IMR-90 (cell line): ENCODE data around the gene MTMR6. TPM values are rescaled to one million over a fixed set of nuclear protein-coding genes. Genes with fewer than 3 reads are reported as not detected.

Source experiments
- ATAC-seq: fragments of 200-7000 bp; cut with Tn5 transposase; 2 replicates; pipeline ENCODE4 v1.9.1; 2020; ENCODE audit warnings: low read depth, mild to moderate bottlenecking, moderate library complexity
- BruUV-seq: library from RNA; stranded (reverse); fragments of 400-500 nt; replicated peaks from 2 replicates; lab custom pipeline; 2021; lab: Mats Ljungman, UMichigan
- CTCF ChIA-PET: fragments of 300-600 bp; formaldehyde crosslinking; extraction: SDS; loops from one replicate; lab custom pipeline; 2021; ENCODE audit warnings: antibody characterized with exemption; lab: Yijun Ruan, JAX
- POLR2A ChIA-PET: fragments of 300-600 bp; sonication (Branson Sonifier 250); formaldehyde crosslinking; loops from one replicate; lab custom pipeline; 2022; ENCODE audit warnings: antibody characterized with exemption; ENCODE audit not compliant: unreplicated experiment; lab: Charles Lee
- DNase-seq: peaks from one replicate; pipeline ENCODE4 v3.0.0; 2013
- H2AFZ ChIP-seq: replicated peaks from 2 replicates; pipeline ENCODE3; 2013; ENCODE audit warnings: low read length, mild to moderate bottlenecking; ENCODE audit not compliant: poor library complexity
- H2AK5ac ChIP-seq: 2 replicates; pipeline ENCODE4 v1.6.1; 2013; ENCODE audit warnings: low read depth, low read length, inconsistent platforms
- H2AK9ac ChIP-seq: replicated peaks from 2 replicates; pipeline ENCODE3; 2013; ENCODE audit warnings: mild to moderate bottlenecking, low read depth, low read length, moderate library complexity; ENCODE audit not compliant: poor library complexity
- H2BK120ac ChIP-seq: 2 replicates; pipeline ENCODE4 v1.6.1; 2013; ENCODE audit warnings: low read depth, low read length, inconsistent platforms
- H2BK15ac ChIP-seq: 3 replicates; pipeline ENCODE4 v1.6.1; 2013; ENCODE audit warnings: low read depth, low read length, inconsistent platforms
- H2BK20ac ChIP-seq: 2 replicates; pipeline ENCODE4 v1.6.1; 2013; ENCODE audit warnings: low read depth, mild to moderate bottlenecking, inconsistent platforms, low read length, moderate library complexity
- H2BK5ac ChIP-seq: 2 replicates; pipeline ENCODE4 v1.6.1; 2013; ENCODE audit warnings: mild to moderate bottlenecking, low read depth, low read length, inconsistent platforms; ENCODE audit not compliant: poor library complexity, severe bottlenecking
- H3K14ac ChIP-seq: replicated peaks from 2 replicates; pipeline ENCODE4 v1.6.1; 2013; ENCODE audit warnings: low read depth, low read length, inconsistent platforms
- H3K18ac ChIP-seq: 2 replicates; pipeline ENCODE4 v1.6.1; 2013; ENCODE audit warnings: low read depth, low read length, control low read depth
- H3K23ac ChIP-seq: 2 replicates; pipeline ENCODE4 v1.6.1; 2013; ENCODE audit warnings: low read depth, low read length, inconsistent platforms
- H3K27ac ChIP-seq: 2 replicates; pipeline ENCODE4 v1.5.1; 2013; ENCODE audit warnings: mild to moderate bottlenecking, control low read depth, low read length; ENCODE audit not compliant: insufficient read depth
- H3K27me3 ChIP-seq: 2 replicates; pipeline ENCODE4 v1.6.1; 2013; ENCODE audit warnings: low read length; ENCODE audit not compliant: control insufficient read depth, insufficient read depth
- H3K36me3 ChIP-seq: 2 replicates; pipeline ENCODE4 v1.6.1; 2013; ENCODE audit warnings: low read length, mixed read lengths; ENCODE audit not compliant: control insufficient read depth, insufficient read depth
- H3K4ac ChIP-seq: 2 replicates; pipeline ENCODE4 v1.6.1; 2013; ENCODE audit warnings: low read depth, low read length, inconsistent platforms
- H3K4me1 ChIP-seq: 2 replicates; pipeline ENCODE4 v1.6.1; 2013; ENCODE audit warnings: low read length, mixed read lengths; ENCODE audit not compliant: control insufficient read depth, insufficient read depth
- H3K4me2 ChIP-seq: 2 replicates; pipeline ENCODE4 v1.6.1; 2013; ENCODE audit warnings: low read depth, mild to moderate bottlenecking, control low read depth, low read length, moderate library complexity
- H3K4me3 ChIP-seq: 2 replicates; pipeline ENCODE4 v1.5.1; 2013; ENCODE audit warnings: low read depth, mild to moderate bottlenecking, control low read depth, low read length, moderate library complexity; ENCODE audit not compliant: insufficient read depth
- H3K56ac ChIP-seq: 2 replicates; pipeline ENCODE4 v1.6.1; 2013; ENCODE audit warnings: low read length, inconsistent platforms; ENCODE audit not compliant: insufficient read depth; ENCODE audit errors: extremely low read depth
- H3K79me1 ChIP-seq, 2 experiments: 2 replicates each; pipeline ENCODE4 v1.6.1; 2013; ENCODE audit warnings: low read length in 2 of 2, inconsistent platforms in 1 of 2, low read depth in 1 of 2
- H3K9ac ChIP-seq: 2 replicates; pipeline ENCODE4 v1.6.1; 2013; ENCODE audit warnings: low read depth, low read length, control low read depth
- H3K9me1 ChIP-seq: 2 replicates; pipeline ENCODE4 v1.6.1; 2013; ENCODE audit warnings: low read length, inconsistent platforms; ENCODE audit not compliant: insufficient read depth
- H3K9me3 ChIP-seq: 2 replicates; pipeline ENCODE4 v1.6.1; 2013; ENCODE audit warnings: low read length; ENCODE audit not compliant: control insufficient read depth, insufficient read depth
- H4K20me1 ChIP-seq: 2 replicates; pipeline ENCODE4 v1.6.1; 2013; ENCODE audit warnings: low read length, inconsistent platforms; ENCODE audit not compliant: insufficient read depth
- H4K5ac ChIP-seq: 2 replicates; pipeline ENCODE4 v1.6.1; 2013; ENCODE audit warnings: mild to moderate bottlenecking, low read depth, low read length, control low read depth
- H4K8ac ChIP-seq, 2 experiments: 2 replicates each; pipeline ENCODE4 v1.6.1; 2013; ENCODE audit warnings: low read depth in 2 of 2, low read length in 2 of 2, control low read depth in 1 of 2, inconsistent platforms in 1 of 2
- H4K91ac ChIP-seq: 2 replicates; pipeline ENCODE4 v1.6.1; 2013; ENCODE audit warnings: low read depth, low read length, inconsistent platforms; ENCODE audit not compliant: insufficient read depth
- CHD1 ChIP-seq: IDR thresholded peaks from 2 replicates; pipeline ENCODE4 v1.6.1; 2012; ENCODE audit warnings: low read depth, low read length, improper control_type of control experiment
- FOS ChIP-seq: fragments of 150-350 bp; IDR thresholded peaks from 2 replicates; pipeline ENCODE4 v1.6.1; 2016; ENCODE audit warnings: low read depth, low read length
- MAFK ChIP-seq: IDR thresholded peaks from 2 replicates; pipeline ENCODE4 v1.6.1; 2012; ENCODE audit warnings: low read depth, low read length, improper control_type of control experiment
- MAZ ChIP-seq: IDR thresholded peaks from 2 replicates; pipeline ENCODE4 v1.6.1; 2012; ENCODE audit warnings: low read depth, mild to moderate bottlenecking, low read length, improper control_type of control experiment, moderate library complexity, borderline replicate concordance
- MXI1 ChIP-seq: IDR thresholded peaks from 2 replicates; pipeline ENCODE4 v1.6.1; 2012; ENCODE audit warnings: low read depth, mild to moderate bottlenecking, low read length, moderate library complexity, borderline replicate concordance
- POLR2A ChIP-seq: IDR thresholded peaks from 2 replicates; pipeline ENCODE4 v1.6.1; 2012; ENCODE audit warnings: mild to moderate bottlenecking, low read depth, low read length
- RAD21 ChIP-seq: IDR thresholded peaks from 2 replicates; pipeline ENCODE4 v1.6.1; 2012; ENCODE audit warnings: low read length, improper control_type of control experiment
- WGBS, 2 experiments: methylation state at CpG; one replicate each; pipeline versions ENCODE4 v1.1.5 to v1.1.7; 2013; ENCODE audit warnings: missing lambda C conversion rate in 2 of 2; ENCODE audit not compliant: insufficient read length in 1 of 2; ENCODE audit errors: extremely low coverage in 2 of 2; 5-methylcytosine and 5-hydroxymethylcytosine counted together
- dilution Hi-C: fragments of 300-500 bp; cut with HindIII; formaldehyde crosslinking; loops from one replicate; pipeline ENCODE4 v1.14.3; 2018; ENCODE audit warnings: low sequenced_read_pairs; ENCODE audit not compliant: unreplicated experiment
- in situ Hi-C: fragments of 300-500 bp; cut with MboI; formaldehyde crosslinking; loops from 3 replicates; pipeline ENCODE4 v1.14.3; 2019; ENCODE audit warnings: low sequenced_read_pairs, inconsistent platforms, mixed read lengths
- intact Hi-C: fragments of 100-400 bp; cut with micrococcal nuclease; formaldehyde crosslinking; loops from 2 replicates; pipeline ENCODE4 v1.10.0; 2022
- polyA plus RNA-seq, 3 experiments: library from polyadenylated mRNA; depleted of rRNA; stranded (reverse); fragments of >200 nt; gene quantifications; 2 replicates each; pipeline ENCODE4 v1.2.3, GENCODE V29; 2012; ENCODE audit warnings: low replicate concordance in 1 of 3
- total RNA-seq: library from RNA; depleted of rRNA; stranded (reverse); fragments of >200 nt; gene quantifications from 2 replicates; pipeline ENCODE4 v1.2.3, GENCODE V29; 2012
- TF ChIP-seq, protein P1 (sequence below): fragments of 150-350 bp; IDR thresholded peaks from 2 replicates; pipeline ENCODE4 v1.6.1; 2017; ENCODE audit warnings: mild to moderate bottlenecking, antibody characterized with exemption, low read length, low read depth
- TF ChIP-seq, protein P2 (sequence below): conservative IDR thresholded peaks from 2 replicates; pipeline ENCODE4 v1.5.1; 2012; ENCODE audit warnings: mild to moderate bottlenecking, low read depth, low read length, improper control_type of control experiment

The MTMR6 gene
- total and polyA plus RNA-seq, 2 of the 4 experiments (the other 2 are of a cell fraction): 9.4 to 21.7 TPM

DNA sequence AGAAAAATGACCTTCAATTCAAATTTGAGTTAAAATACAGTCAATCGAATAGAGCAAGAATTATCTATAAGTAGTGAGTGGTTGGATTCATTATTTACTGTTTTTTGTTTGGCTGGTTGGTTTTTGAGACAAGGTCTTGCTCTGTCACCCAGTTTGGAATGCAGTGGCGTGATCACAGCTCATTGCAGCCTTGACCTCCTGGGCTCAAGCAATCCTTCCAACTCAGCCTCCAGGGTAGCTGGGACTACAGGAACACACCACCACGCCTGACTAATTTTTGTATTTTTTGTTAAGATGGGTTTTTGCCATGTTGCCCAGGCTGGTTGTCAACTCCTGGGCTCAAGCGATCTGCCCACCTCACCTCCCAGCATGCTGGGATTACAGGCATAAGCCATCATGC, 25.0 kb downstream of the MTMR6 start:
- peaks cover 23% of the 10 kb centered on the region for H3K36me3 ChIP-seq
- no peak overlapping the region for H2AK9ac ChIP-seq
- no CpG with 5 or more reads among the region's 4 CpGs for WGBS, 2 experiments

More for the DNA sequence above, 25.0 kb downstream of the MTMR6 start:
- Histone ChIP-seq H4K20me1 (no peaks in the 10 kb centered on the region), H3K4me2 (no peak overlapping the region), H3K23ac (no peak overlapping the region), H3K14ac (no peak overlapping the region), H3K9ac (no peak overlapping the region), H2BK15ac (no peak overlapping the region), H3K9me1 (no peaks in the 10 kb centered on the region), H4K91ac (no peak overlapping the region), H3K27me3 (no peaks in the 10 kb centered on the region), H2BK120ac (no peak overlapping the region), H3K4me3 (no peak overlapping the region), H3K27ac (no peak overlapping the region), H4K5ac (no peak overlapping the region), H3K4ac (no peak overlapping the region), H3K9me3 (no peaks in the 10 kb centered on the region), H4K8ac (no peak overlapping the region), H3K56ac (no peak overlapping the region), H2AK5ac (no peak overlapping the region), H3K79me1 (peaks cover 0 to 10% of the 10 kb centered on the region in 2 experiments; a peak in 1 of 4 replicates), H3K18ac (no peak overlapping the region), H2AFZ (no peak overlapping the region), H2BK5ac (no peak overlapping the region), H3K4me1 (no peaks in the 10 kb centered on the region), H2BK20ac (no peak overlapping the region)
- ChIA-PET CTCF (no interaction called here), POLR2A (no interaction called here)
- intact Hi-C loops: no loop called here
- ATAC-seq (no peak), DNase-seq (no peak)
- dilution Hi-C loops: no loop called here
- TF ChIP-seq, protein P1, sequence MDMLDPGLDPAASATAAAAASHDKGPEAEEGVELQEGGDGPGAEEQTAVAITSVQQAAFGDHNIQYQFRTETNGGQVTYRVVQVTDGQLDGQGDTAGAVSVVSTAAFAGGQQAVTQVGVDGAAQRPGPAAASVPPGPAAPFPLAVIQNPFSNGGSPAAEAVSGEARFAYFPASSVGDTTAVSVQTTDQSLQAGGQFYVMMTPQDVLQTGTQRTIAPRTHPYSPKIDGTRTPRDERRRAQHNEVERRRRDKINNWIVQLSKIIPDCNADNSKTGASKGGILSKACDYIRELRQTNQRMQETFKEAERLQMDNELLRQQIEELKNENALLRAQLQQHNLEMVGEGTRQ: no peak
- TF ChIP-seq MAZ (no peak), RAD21 (no peak), MAFK (no peak), FOS (no peak), POLR2A (no peak), MXI1 (no peak), CHD1 (no peak)
- TF ChIP-seq, protein P2, sequence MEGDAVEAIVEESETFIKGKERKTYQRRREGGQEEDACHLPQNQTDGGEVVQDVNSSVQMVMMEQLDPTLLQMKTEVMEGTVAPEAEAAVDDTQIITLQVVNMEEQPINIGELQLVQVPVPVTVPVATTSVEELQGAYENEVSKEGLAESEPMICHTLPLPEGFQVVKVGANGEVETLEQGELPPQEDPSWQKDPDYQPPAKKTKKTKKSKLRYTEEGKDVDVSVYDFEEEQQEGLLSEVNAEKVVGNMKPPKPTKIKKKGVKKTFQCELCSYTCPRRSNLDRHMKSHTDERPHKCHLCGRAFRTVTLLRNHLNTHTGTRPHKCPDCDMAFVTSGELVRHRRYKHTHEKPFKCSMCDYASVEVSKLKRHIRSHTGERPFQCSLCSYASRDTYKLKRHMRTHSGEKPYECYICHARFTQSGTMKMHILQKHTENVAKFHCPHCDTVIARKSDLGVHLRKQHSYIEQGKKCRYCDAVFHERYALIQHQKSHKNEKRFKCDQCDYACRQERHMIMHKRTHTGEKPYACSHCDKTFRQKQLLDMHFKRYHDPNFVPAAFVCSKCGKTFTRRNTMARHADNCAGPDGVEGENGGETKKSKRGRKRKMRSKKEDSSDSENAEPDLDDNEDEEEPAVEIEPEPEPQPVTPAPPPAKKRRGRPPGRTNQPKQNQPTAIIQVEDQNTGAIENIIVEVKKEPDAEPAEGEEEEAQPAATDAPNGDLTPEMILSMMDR: no peak
- BruUV-seq: no TSS peak
- in situ Hi-C loops: no loop called here
